GM18508 (cell line): Measurements from ENCODE around the gene SORL1-AS1.

ENCODE experiments used
- ATAC-seq: cut with Tn5 transposase; IDR thresholded peaks from one replicate; pipeline ENCODE4 v1.9.1; 2021; ENCODE audit warnings: moderate number of reproducible peaks; ENCODE audit not compliant: insufficient read depth, unreplicated experiment

SORL1-AS1 gene

DNA sequence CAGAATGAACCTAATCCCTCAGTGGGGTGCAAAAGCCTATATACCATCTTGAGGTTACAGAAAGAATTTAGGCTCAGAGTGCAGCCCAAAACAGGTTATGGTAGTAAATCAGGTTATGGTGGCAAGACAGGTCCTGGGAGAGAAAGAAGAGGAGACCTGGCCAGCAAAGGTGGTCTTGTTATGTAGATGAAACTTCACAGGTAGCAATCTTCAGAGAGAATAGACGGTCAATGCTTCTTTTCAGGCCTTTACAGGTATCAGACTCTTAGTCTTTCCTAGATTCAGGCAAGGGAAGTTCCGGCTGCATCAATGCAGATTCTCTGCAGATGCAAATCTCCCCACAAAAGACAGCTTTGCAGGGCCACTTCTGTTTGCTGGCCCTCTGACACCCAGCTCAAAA, 46.5 kb downstream of the SORL1-AS1 start:
- no peak for ATAC-seq

- no peak for ATAC-seq
Observed at GRCh38 chr11:121405646-121406045, 47.1 kb downstream of the SORL1-AS1 start.

- no peak for ATAC-seq
Observed at GRCh38 chr11:121394785-121395184, 58.0 kb downstream of the SORL1-AS1 start.

DNA sequence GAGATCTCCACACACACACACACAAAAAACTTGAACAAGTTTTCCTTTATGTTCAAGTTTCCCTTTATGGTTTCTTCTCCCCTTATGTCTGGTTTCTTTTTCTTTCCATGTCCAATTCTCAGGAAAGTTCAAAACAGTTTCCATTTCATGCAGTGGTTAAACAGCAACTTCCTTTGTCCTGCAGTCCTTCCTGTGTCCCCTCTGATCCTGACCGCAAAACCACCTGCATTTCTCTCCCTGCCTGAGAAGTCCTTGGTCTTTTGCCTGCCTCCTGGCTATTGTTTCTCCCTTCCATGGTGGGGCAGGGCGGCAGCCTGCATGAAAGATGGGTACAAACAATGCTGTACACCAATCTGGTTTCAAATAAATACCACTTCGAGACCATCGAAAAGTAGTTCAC, 58.9 kb downstream of the SORL1-AS1 start:
- no peak for ATAC-seq

DNA sequence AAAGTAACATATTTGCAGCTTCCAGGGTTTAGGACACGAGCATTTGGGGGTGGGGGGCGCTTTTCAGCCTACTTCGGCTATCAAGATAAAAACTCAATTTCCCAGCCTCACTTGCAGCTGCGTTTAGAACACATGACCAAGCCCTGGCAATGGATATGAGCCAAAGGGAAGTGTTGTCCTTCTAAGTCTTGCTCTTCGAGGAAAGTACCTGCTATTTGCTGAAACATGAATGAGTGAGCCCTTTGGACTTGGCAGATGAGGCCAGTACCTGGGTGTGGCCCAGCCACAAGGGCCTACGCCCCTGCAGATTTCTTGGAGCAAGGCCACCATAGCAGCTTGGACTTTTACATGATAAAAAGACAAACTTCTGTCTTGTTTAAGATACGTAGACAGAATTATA, 60.9 kb downstream of the SORL1-AS1 start:
- ATAC-seq = no peak

DNA sequence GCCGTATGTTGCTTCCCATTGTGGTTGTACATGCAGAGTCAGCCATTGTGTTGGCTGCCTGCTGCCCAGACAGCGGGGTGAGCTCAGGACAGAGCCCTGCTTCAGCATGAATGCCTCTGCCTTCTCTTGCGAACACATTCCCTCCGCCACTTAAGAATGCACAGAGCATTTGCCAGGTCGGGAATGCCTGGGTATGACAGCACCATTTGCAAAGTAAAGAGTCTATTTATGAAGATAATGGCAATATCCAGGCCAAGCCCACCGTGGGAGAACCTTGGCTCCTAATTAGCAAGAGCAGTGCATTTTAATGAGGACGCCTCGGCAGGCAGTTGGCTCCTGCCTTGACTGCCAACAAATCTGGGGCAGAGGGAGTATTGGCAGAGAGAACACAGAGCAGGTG, 63.1 kb downstream of the SORL1-AS1 start:
- no peak for ATAC-seq
